ENCODE results near the gene ABHD12. TPM values are rescaled to one million over a fixed set of nuclear protein-coding genes. Genes with fewer than 3 reads are reported as not detected.
"Not testable (repeated sequence)": the region's sequence is repeated elsewhere in the genome, so short reads cannot be mapped to it uniquely, and the experiment has no call there.

Gene ABHD12
- total and polyA plus RNA-seq, 5 donors = 22.6 to 28.3 (median 25.3) TPM

GRCh38 chr20:25260770-25261437 is 129.7 kb downstream of the ABHD12 start:
- 95% methylated on average over 16 of the region's 16 CpGs for WGBS
- not testable (repeated sequence) for ATAC-seq
- DNase-seq = peak in 2 of 3 donors; percentile 31 to 36

DNA sequence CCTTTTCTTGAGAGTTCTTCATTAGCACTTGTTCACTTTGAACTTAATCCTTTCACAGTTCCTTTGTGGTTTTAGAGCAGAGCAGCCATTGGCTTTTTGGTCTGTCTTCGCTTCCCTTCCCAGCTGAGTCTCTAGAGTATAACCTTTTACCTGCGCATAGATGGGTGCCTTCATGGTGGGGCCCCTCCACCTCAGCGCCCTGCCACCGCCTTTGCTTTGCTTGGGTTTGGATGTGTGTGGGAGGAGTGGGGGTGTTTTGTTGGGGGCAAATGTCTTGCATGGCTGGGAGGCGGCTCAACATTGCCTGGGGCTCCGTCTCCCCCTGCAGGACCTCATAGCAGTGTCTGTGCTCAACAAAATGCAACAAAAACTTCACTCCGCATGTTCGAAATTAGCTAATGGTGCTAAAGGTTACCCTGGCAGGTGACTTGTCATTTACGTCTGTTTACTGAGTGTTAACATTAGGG is 130.8 kb downstream of the ABHD12 start:
- WGBS = 91% methylated on average over 9 of the region's 9 CpGs
- Histone ChIP-seq H3K9me3 (ENCODE audit: control insufficient read depth, low read length) (no peaks in the 10 kb centered on the region), H3K27me3 (ENCODE audit: control insufficient read depth, insufficient read depth) (no peaks in the 10 kb centered on the region), H3K27ac (ENCODE audit: low read length) (no peak overlapping the region), H3K4me3 (ENCODE audit: low read length) (no peak overlapping the region), H3K4me1 (ENCODE audit: control insufficient read depth, insufficient read depth, low read length) (peaks cover 10% of the 10 kb centered on the region)
- ATAC-seq = no peak
- DNase-seq = peak in 1 of 3 donors; percentile 28
- intact Hi-C loops (cut with DNase I) = loop anchor here in 1 of 4 donors (10.0 kb wide), 1 partner anchor 65 kb away; the partner anchor contains the start of gene ENTPD6

More at GRCh38 chr20:25260770-25261437, 129.7 kb downstream of the ABHD12 start:
- H3K27ac ChIP-seq (ENCODE audit: low read length); H3K4me1 ChIP-seq (ENCODE audit: control insufficient read depth, insufficient read depth, low read length); H3K9me3 ChIP-seq (ENCODE audit: control insufficient read depth, low read length); H3K27me3 ChIP-seq (ENCODE audit: control insufficient read depth, insufficient read depth); intact Hi-C loops (cut with DNase I); H3K4me3 ChIP-seq (ENCODE audit: low read length): not testable (repeated sequence)

DNA sequence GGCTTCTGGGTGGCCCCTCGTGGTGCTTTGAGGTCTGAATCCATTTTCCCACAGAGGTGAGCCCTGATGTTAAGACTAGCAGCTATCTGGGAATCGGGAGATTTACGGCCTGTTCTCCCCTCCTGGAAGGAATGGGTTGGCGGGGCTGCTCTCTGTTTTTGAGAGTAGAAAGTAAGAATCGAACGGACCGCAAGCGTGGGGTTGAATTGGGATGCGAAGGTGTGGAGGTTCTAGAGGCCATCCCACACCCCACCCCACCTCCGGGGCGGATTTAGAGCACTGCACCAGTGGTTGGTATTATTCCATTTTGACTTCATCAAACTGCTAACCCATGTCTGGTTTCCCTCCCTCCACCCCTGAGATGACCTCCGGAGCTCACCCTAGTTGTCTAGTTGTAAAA is 131.3 kb downstream of the ABHD12 start:
- DNase-seq (peak in 1 of 3 donors; percentile 6), ATAC-seq (no peak)
- Histone ChIP-seq H3K27me3 (ENCODE audit: control insufficient read depth, insufficient read depth) (no peaks in the 10 kb centered on the region), H3K27ac (ENCODE audit: low read length) (no peak overlapping the region), H3K4me3 (ENCODE audit: low read length) (no peak overlapping the region), H3K9me3 (ENCODE audit: control insufficient read depth, low read length) (no peaks in the 10 kb centered on the region), H3K4me1 (ENCODE audit: control insufficient read depth, insufficient read depth, low read length) (peaks cover 10% of the 10 kb centered on the region)
- WGBS = 94% methylated on average over 12 of the region's 12 CpGs
- intact Hi-C loops (cut with DNase I) = loop anchor here in 1 of 4 donors (10.0 kb wide), 1 partner anchor 65 kb away; the partner anchor contains the start of gene ENTPD6

GRCh38 chr20:25258828-25259227 is 131.8 kb downstream of the ABHD12 start:
- H3K27me3 ChIP-seq (ENCODE audit: control insufficient read depth, insufficient read depth) = no peaks in the 10 kb centered on the region
- intact Hi-C loops (cut with DNase I) = loop anchor here in 1 of 4 donors (10.0 kb wide), 1 partner anchor 64 kb away; the partner anchor contains the start of gene ENTPD6
- H3K27ac ChIP-seq (ENCODE audit: low read length) = no peak overlapping the region
- H3K9me3 ChIP-seq (ENCODE audit: control insufficient read depth, low read length) = no peaks in the 10 kb centered on the region
- WGBS = 80% methylated on average over 4 of the region's 4 CpGs
- DNase-seq = peak in 1 of 3 donors; percentile 19
- peaks cover 10% of the 10 kb centered on the region for H3K4me1 ChIP-seq (ENCODE audit: control insufficient read depth, insufficient read depth, low read length)
- no peak for ATAC-seq
- no peak overlapping the region for H3K4me3 ChIP-seq (ENCODE audit: low read length)

- WGBS = 72% methylated on average over 8 of the region's 8 CpGs
- no peaks in the 10 kb centered on the region for H3K27me3 ChIP-seq (ENCODE audit: control insufficient read depth, insufficient read depth)
- H3K4me3 ChIP-seq (ENCODE audit: low read length) = no peak overlapping the region
- H3K9me3 ChIP-seq (ENCODE audit: control insufficient read depth, low read length) = no peaks in the 10 kb centered on the region
- peak in 1 of 3 donors; percentile 49 for DNase-seq
- no peak for ATAC-seq
- no peak overlapping the region for H3K27ac ChIP-seq (ENCODE audit: low read length)
- intact Hi-C loops (cut with DNase I) = loop anchor here in 1 of 4 donors (10.0 kb wide), 1 partner anchor 64 kb away; the partner anchor contains the start of gene ENTPD6
- peaks cover 10% of the 10 kb centered on the region for H3K4me1 ChIP-seq (ENCODE audit: control insufficient read depth, insufficient read depth, low read length)
These were observed 132.2 kb downstream of the ABHD12 start for GRCh38 chr20:25258476-25258805.

DNA sequence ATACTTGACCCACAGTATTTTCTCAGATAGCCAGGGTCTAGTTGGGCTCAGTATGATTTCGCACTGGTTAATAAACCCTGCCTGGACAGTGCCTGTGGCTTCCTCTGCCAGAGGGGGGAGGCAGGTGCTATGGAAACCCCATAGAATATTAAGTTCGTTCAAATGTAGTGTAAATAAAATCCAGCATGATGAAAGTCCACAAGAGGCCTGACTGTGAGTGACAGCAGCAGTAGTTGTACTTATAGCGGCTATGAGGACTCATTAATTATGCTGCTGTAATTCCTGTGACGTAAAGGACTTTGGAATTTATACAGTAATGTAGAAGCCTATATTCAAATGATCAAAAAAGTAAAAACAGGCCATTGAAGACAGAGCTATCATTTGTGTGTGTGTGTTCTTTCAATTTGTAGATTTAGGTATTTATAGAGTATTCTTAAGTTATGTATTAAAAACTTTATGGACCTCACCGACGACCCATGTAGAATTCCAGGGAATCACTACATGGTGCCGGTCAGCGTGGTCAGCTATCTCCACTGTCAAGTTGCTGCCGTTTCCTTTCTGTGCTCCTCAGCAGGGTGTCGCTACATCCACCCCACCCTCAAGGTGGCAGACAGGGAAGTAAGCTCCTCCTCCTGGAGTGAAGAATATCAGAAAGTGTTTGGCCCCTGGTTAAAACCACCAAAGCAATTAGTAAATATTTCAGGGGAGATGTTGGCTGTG is 132.7 kb downstream of the ABHD12 start:
- intact Hi-C loops (cut with DNase I) = loop anchor here in 1 of 4 donors (10.0 kb wide), 1 partner anchor 63 kb away; the partner anchor contains the start of gene ENTPD6
- H3K27me3 ChIP-seq (ENCODE audit: control insufficient read depth, insufficient read depth) = no peaks in the 10 kb centered on the region
- no peaks in the 10 kb centered on the region for H3K9me3 ChIP-seq (ENCODE audit: control insufficient read depth, low read length)
- H3K27ac ChIP-seq (ENCODE audit: low read length) = peak overlapping the region; percentile 40
- H3K4me1 ChIP-seq (ENCODE audit: control insufficient read depth, insufficient read depth, low read length) = peaks cover 10% of the 10 kb centered on the region
- DNase-seq (peak in 1 of 3 donors; percentile 31), ATAC-seq (no peak)
- 68% methylated on average over 10 of the region's 10 CpGs for WGBS
- H3K4me3 ChIP-seq (ENCODE audit: low read length) = no peak overlapping the region

- no peak overlapping the region for H3K4me3 ChIP-seq (ENCODE audit: low read length)
- H3K27me3 ChIP-seq (ENCODE audit: control insufficient read depth, insufficient read depth) = no peaks in the 10 kb centered on the region
- no peak for ATAC-seq
- peak overlapping the region; percentile 12 for H3K27ac ChIP-seq (ENCODE audit: low read length)
- intact Hi-C loops (cut with DNase I) = loop anchor here in 1 of 4 donors (10.0 kb wide), 1 partner anchor 62 kb away; the partner anchor contains the start of gene ENTPD6
- DNase-seq = peak in 1 of 3 donors; percentile 19
- H3K9me3 ChIP-seq (ENCODE audit: control insufficient read depth, low read length) = no peaks in the 10 kb centered on the region
- 74% methylated on average over 5 of the region's 5 CpGs for WGBS
- peaks cover 16% of the 10 kb centered on the region for H3K4me1 ChIP-seq (ENCODE audit: control insufficient read depth, insufficient read depth, low read length)
These were observed 133.5 kb downstream of the ABHD12 start for GRCh38 chr20:25257130-25257529.

- H3K4me3 ChIP-seq (ENCODE audit: low read length) = no peak overlapping the region
- peak overlapping the region; percentile 10 for H3K27ac ChIP-seq (ENCODE audit: low read length)
- DNase-seq (no peak), ATAC-seq (no peak)
- intact Hi-C loops (cut with DNase I) = loop anchor here in 1 of 4 donors (10.0 kb wide), 1 partner anchor 62 kb away; the partner anchor contains the start of gene ENTPD6
- H3K27me3 ChIP-seq (ENCODE audit: control insufficient read depth, insufficient read depth) = no peaks in the 10 kb centered on the region
- no peaks in the 10 kb centered on the region for H3K9me3 ChIP-seq (ENCODE audit: control insufficient read depth, low read length)
- 67% methylated on average over 5 of the region's 5 CpGs for WGBS
- H3K4me1 ChIP-seq (ENCODE audit: control insufficient read depth, insufficient read depth, low read length) = peaks cover 17% of the 10 kb centered on the region
These were observed 134.3 kb downstream of the ABHD12 start for GRCh38 chr20:25256226-25256859.

GRCh38 chr20:25254986-25255680 is 135.5 kb downstream of the ABHD12 start:
- intact Hi-C loops (cut with DNase I) = loop anchor here in 1 of 4 donors (10.0 kb wide), 1 partner anchor 60 kb away; the partner anchor contains the start of gene ENTPD6
- 53% methylated on average over 12 of the region's 12 CpGs for WGBS
- ATAC-seq = peak; percentile 88 to 89
- H3K4me1 ChIP-seq (ENCODE audit: control insufficient read depth, insufficient read depth, low read length) = peaks cover 19% of the 10 kb centered on the region
- DNase-seq = peak; percentile 55 to 69 (median 68)
- H3K4me3 ChIP-seq (ENCODE audit: low read length) = no peak overlapping the region
- H3K9me3 ChIP-seq (ENCODE audit: control insufficient read depth, low read length) = no peaks in the 10 kb centered on the region
- peak overlapping the region; percentile 71 for H3K27ac ChIP-seq (ENCODE audit: low read length)
- H3K27me3 ChIP-seq (ENCODE audit: control insufficient read depth, insufficient read depth) = no peaks in the 10 kb centered on the region

DNA sequence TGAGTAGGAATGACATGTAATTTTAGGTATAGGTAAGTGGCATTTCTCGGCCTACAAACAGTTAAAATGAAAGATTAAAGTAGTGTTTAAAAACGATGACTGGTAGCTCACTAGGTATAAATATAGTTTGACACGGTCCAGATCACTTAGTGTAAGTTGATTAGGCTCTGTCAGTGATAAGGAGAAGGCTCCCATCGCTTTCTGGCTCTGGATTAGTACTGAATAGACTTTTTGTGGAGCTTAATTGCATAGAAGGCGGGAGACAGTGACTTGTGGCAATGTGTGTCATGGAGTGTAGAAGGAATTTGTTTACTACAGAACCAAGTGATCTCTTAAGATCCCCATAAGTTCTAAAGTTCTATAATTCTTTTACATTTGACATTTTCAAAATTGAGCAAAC is 136.1 kb downstream of the ABHD12 start:
- intact Hi-C loops (cut with DNase I) = loop anchor here in 1 of 4 donors (10.0 kb wide), 1 partner anchor 60 kb away; the partner anchor contains the start of gene ENTPD6
- H3K4me1 ChIP-seq (ENCODE audit: control insufficient read depth, insufficient read depth, low read length) = peaks cover 16% of the 10 kb centered on the region

More for the DNA sequence above, 136.1 kb downstream of the ABHD12 start:
- Histone ChIP-seq H3K27ac (ENCODE audit: low read length) (peak overlapping the region; percentile 71), H3K4me3 (ENCODE audit: low read length) (no peak overlapping the region), H3K9me3 (ENCODE audit: control insufficient read depth, low read length) (no peaks in the 10 kb centered on the region), H3K27me3 (ENCODE audit: control insufficient read depth, insufficient read depth) (no peaks in the 10 kb centered on the region)
- 47% methylated on average over 5 of the region's 5 CpGs for WGBS
- DNase-seq (no peak), ATAC-seq (peak; percentile 38 to 48)
